Prostate gland (tissue), 2 donors: Measurements from ENCODE around the gene UBASH3B.

Experiments
- CTCF ChIP-seq, 4 experiments: fragments of 200-600 bp in 2 of 4; fragments of 450-650 bp in 2 of 4; sonication (generic) in 2 of 4; IDR thresholded peaks; 1 replicate in 3 of 4; 2 replicates in 1 of 4; pipeline ENCODE4 v1.5.1; 2016 to 2019; ENCODE audit warnings: antibody characterized with exemption in 4 of 4, mild to moderate bottlenecking in 2 of 4, moderate library complexity in 2 of 4
- POLR2A ChIP-seq: fragments of 450-650 bp; IDR thresholded peaks from one replicate; pipeline ENCODE4 v1.6.1; 2016; ENCODE audit warnings: antibody characterized with exemption, mild to moderate bottlenecking
- POLR2AphosphoS5 ChIP-seq: sonication (generic); formaldehyde crosslinking; IDR thresholded peaks from one replicate; pipeline ENCODE4 v1.6.1; 2017; ENCODE audit warnings: antibody characterized with exemption

DNA sequence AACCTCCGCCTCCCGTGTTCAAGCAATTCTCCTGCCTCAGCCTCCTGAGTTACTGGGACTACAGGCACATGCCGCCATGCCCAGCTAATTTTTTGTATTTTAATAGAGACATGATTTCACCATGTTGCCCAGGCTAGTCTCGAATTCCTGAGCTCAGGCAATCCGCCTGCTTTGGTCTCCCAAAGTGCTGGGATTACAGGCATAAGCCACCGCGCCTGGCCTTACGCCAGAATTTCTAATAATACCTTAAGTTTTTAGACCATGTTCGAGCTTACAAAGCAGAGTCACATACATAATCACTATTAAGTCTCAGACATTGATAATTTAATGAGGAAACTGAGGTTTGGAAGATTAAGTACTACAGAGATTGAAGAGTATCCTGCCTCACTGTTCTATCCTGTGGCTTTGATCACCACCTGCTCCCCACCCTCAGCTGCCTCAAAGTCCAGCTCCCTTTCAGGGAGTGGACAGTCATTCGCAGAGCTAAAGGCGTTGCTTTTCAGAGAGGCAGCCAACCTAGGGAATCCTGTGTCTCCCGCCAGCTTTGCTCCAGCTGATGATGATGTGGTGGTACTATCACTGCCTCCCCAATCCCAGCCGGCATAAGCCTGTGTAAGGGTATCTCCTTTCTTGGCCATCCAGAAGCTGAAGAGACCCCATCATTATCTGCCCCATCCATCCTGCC lies 7.7 kb downstream of the UBASH3B start:
- TF ChIP-seq CTCF (IDR thresholded peaks at IDR 0.05): no peak
- TF ChIP-seq POLR2A: no peak
- TF ChIP-seq POLR2AphosphoS5: no peak
